ENCODE measurements around the gene SLC39A9. TPM values are rescaled to one million over a fixed set of nuclear protein-coding genes. Genes with fewer than 3 reads are reported as not detected.
"Not testable (repeated sequence)": the region's sequence is repeated elsewhere in the genome, so short reads cannot be mapped to it uniquely, and the experiment has no call there.

Gene SLC39A9
- total and polyA plus RNA-seq, 9 donors, result 15.9 to 54.5 (median 40.4) TPM

DNA sequence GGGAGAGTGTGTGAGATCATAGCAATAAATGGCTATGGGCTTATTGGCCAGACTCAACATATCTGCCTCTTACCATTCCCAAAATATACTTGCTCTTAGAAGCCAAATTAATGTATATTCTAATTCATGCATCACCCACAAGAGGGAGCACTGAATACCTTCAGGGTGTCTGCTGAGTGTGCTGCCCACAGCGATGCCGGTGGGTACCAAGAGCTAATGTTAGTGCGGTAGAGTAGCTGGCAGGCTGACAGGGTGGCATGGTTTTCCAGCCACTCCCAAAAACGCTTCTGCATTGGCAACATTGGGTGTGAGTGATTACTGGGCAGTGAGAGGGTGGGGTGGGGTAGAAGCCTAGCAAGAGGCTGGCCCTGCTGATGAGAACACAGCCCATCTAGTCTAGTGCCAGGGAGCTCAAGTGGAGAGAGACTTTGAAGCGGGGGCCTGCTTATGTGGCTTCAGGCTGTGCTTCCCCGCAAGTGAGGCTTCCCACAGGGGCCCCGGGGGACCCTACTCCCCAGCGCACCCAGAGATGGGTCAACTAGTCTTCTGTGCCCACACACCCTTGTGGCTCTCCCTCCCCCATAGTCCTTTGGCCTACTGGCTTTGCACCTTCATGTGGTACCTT is 76.8 kb downstream of the SLC39A9 start:
- Histone ChIP-seq H3K27me3 (no peaks in the 10 kb centered on the region), H3K4me1 (ENCODE audit: insufficient read depth) (no peaks in the 10 kb centered on the region), H3K4me3 (no peak overlapping the region), H3K27ac (no peak overlapping the region), H3K9me3 (no peaks in the 10 kb centered on the region), H3K36me3 (no peaks in the 10 kb centered on the region)
- TF ChIP-seq EP300 (IDR thresholded peaks at IDR 0.05) (no peak), POLR2A (IDR thresholded peaks at IDR 0.05) (no peak)
- TF ChIP-seq, protein P1, sequence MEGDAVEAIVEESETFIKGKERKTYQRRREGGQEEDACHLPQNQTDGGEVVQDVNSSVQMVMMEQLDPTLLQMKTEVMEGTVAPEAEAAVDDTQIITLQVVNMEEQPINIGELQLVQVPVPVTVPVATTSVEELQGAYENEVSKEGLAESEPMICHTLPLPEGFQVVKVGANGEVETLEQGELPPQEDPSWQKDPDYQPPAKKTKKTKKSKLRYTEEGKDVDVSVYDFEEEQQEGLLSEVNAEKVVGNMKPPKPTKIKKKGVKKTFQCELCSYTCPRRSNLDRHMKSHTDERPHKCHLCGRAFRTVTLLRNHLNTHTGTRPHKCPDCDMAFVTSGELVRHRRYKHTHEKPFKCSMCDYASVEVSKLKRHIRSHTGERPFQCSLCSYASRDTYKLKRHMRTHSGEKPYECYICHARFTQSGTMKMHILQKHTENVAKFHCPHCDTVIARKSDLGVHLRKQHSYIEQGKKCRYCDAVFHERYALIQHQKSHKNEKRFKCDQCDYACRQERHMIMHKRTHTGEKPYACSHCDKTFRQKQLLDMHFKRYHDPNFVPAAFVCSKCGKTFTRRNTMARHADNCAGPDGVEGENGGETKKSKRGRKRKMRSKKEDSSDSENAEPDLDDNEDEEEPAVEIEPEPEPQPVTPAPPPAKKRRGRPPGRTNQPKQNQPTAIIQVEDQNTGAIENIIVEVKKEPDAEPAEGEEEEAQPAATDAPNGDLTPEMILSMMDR (IDR thresholded peaks at IDR 0.05), result no peak
- no peak for DNase-seq
- 76 to 80% (median 80%) methylated on average over 8 of the region's 8 CpGs for WGBS, 3 donors
- intact Hi-C loops (cut with DNase I), result no loop called here

DNA sequence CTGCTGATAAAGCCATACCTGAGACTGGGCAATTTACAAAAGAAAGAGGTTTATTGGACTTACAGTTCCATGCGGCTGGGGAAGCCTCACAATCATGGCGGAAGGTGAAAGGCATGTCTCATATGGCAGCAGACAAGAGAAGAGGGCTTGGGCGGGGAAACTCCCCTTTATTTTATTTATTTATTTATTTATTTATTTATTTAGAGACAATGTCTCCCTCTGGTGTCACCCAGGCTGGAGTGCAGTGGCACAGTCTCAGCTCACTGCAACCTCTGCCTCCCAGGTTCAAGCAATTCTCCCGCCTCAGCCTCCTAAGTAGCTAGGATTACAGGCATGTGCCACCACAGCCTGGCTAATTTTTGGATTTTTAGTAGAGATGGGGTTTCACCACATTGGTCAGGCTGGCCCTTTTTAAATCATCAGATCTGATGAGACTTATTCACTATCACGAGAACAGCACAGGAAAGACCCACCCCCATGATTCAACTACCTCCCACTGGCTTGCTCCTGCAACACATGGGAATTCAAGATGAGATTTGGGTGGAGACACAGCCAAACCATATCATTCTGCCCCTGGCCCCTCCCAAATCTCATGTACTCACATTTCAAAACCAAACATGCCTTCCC is 78.4 kb downstream of the SLC39A9 start:
- intact Hi-C loops (cut with DNase I); H3K36me3 ChIP-seq; H3K4me1 ChIP-seq (ENCODE audit: insufficient read depth); H3K9me3 ChIP-seq; H3K4me3 ChIP-seq; H3K27me3 ChIP-seq; DNase-seq; H3K27ac ChIP-seq: not testable (repeated sequence)
- WGBS, 3 donors, result 89 to 95% (median 95%) methylated on average over 5 of the region's 5 CpGs

DNA sequence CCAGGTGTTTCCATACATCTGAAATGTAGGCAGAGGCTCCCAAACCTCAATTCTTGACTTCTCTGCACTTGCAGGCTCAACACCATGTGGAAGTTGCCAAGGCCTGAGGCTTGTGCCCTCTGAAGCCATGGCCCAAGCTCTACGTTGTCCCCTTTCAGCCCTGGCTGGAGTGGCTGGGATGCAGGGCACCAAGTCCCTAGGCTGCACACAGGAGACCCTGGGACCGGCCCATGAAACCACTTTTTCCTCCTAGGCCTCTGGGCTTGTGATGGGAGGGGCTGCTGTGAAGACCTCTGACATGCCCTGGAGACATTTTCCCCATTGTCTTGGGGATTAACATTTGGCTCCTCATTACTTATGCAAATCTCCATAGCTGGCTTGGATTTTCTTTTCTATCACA is 79.6 kb downstream of the SLC39A9 start:
- DNase-seq; H3K4me3 ChIP-seq; H3K36me3 ChIP-seq; intact Hi-C loops (cut with DNase I); H3K27ac ChIP-seq; H3K27me3 ChIP-seq; H3K4me1 ChIP-seq (ENCODE audit: insufficient read depth); H3K9me3 ChIP-seq: not testable (repeated sequence)
- WGBS, 3 donors, result 83 to 84% (median 83%) methylated on average over 2 of the region's 2 CpGs

DNA sequence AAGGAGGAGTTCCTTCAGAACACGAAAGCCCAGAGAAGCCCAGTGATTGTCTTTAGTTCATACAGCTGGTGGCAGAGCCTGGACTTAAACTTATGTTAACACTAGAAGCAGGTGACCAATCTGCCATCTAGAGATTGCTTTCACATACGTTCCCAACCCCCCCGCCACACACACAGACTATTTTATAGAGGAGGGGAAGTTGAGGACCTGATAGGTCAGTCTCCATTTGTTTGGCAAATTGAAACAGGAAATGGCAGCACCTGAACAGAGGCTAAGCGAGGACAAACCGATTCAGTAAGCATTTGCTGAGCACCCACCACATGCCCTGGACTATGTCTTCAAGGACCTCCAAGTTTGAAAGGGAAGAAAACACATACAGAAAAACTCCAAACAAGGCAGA is 81.2 kb downstream of the SLC39A9 start:
- Histone ChIP-seq H3K27ac (no peak overlapping the region), H3K27me3 (no peaks in the 10 kb centered on the region), H3K4me1 (ENCODE audit: insufficient read depth) (peaks cover 6% of the 10 kb centered on the region), H3K9me3 (no peaks in the 10 kb centered on the region), H3K36me3 (no peaks in the 10 kb centered on the region), H3K4me3 (no peak overlapping the region)
- no peak for DNase-seq
- 89 to 95% (median 90%) methylated on average over 5 of the region's 5 CpGs for WGBS, 3 donors
- TF ChIP-seq POLR2A (IDR thresholded peaks at IDR 0.05) (no peak), EP300 (IDR thresholded peaks at IDR 0.05) (no peak)
- TF ChIP-seq, protein P1 (IDR thresholded peaks at IDR 0.05), result no peak
- intact Hi-C loops (cut with DNase I), result no loop called here

DNA sequence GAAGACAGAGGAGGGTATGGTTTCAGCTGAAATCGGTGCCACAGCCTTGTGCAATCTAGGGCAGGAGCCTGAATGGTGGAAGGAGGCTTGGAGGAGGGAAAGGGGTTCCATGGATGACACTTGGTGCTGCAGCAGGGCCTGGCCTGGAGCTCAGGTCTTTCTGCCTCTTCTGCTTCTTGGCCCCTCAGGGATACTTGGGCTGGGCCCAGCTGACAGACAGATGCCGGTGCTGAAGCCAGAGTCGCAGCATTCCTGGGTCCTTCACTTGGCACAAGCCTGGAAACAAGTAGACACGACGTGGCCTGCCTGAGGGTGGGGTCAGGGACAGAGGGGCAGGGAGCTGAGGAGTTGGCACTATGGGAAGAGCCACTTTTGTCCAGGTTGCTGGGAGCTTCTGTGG is 81.6 kb downstream of the SLC39A9 start:
- Histone ChIP-seq H3K4me1 (ENCODE audit: insufficient read depth) (peaks cover 9% of the 10 kb centered on the region), H3K36me3 (no peaks in the 10 kb centered on the region), H3K9me3 (no peaks in the 10 kb centered on the region), H3K4me3 (no peak overlapping the region), H3K27me3 (no peaks in the 10 kb centered on the region), H3K27ac (no peak overlapping the region)
- TF ChIP-seq, protein P1 (IDR thresholded peaks at IDR 0.05), result no peak
- no peak for TF ChIP-seq EP300 (IDR thresholded peaks at IDR 0.05)
- no peak for TF ChIP-seq POLR2A (IDR thresholded peaks at IDR 0.05)
- intact Hi-C loops (cut with DNase I), result no loop called here
- WGBS, 3 donors, result 80 to 90% (median 89%) methylated on average over 5 of the region's 5 CpGs
- DNase-seq, result no peak
